ENCODE results near the gene MAD2L2. TPM values are rescaled to one million over a fixed set of nuclear protein-coding genes. Genes with fewer than 3 reads are reported as not detected.

MAD2L2 gene
- total RNA-seq, 1 experiment from 2014 or later = 283 TPM

- H3K4me3 Mint-ChIP-seq = no peak overlapping the region
- H3K27me3 Mint-ChIP-seq (ENCODE audit: low read depth) = no peaks in the 10 kb centered on the region; the same call in 1 of the 2 replicates
- ChIA-PET POLR2A (no interaction called here), CTCF (no interaction called here)
- ATAC-seq (no peak), DNase-seq (ENCODE audit: low spot score) (no peak)
- H3K4me1 Mint-ChIP-seq = no peaks in the 10 kb centered on the region
- H3K27ac Mint-ChIP-seq = no peak overlapping the region
- H3K9me3 Mint-ChIP-seq = no peaks in the 10 kb centered on the region
- H3K36me3 Mint-ChIP-seq = peaks cover 49% of the 10 kb centered on the region
- TF ChIP-seq ZNF532 (CRISPR knock-in tag; IDR thresholded peaks at IDR 0.05; ENCODE audit: borderline replicate concordance) (no peak), NFYB (CRISPR knock-in tag; conservative IDR thresholded peaks at IDR 0.05; ENCODE audit: low read depth) (no peak), GRHL2 (CRISPR knock-in tag; IDR thresholded peaks at IDR 0.05; ENCODE audit: insufficient replicate concordance, severe bottlenecking) (no peak), CBFB (CRISPR knock-in tag; IDR thresholded peaks at IDR 0.05; ENCODE audit: low read depth) (no peak), STAT6 (CRISPR knock-in tag; conservative IDR thresholded peaks at IDR 0.05; ENCODE audit: low read depth) (no peak), ATF2 (CRISPR knock-in tag; IDR thresholded peaks at IDR 0.05; ENCODE audit: borderline replicate concordance, low read depth) (no peak), PRRX2 (CRISPR knock-in tag; IDR thresholded peaks at IDR 0.05) (no peak), SP1 (CRISPR knock-in tag; conservative IDR thresholded peaks at IDR 0.05) (no peak), E2F1 (CRISPR knock-in tag; IDR thresholded peaks at IDR 0.05) (no peak), ZNF671 (CRISPR knock-in tag; IDR thresholded peaks at IDR 0.05) (no peak), PRDM15 (CRISPR knock-in tag; IDR thresholded peaks at IDR 0.05) (no peak), ZNF263 (CRISPR knock-in tag; IDR thresholded peaks at IDR 0.05; ENCODE audit: low read depth) (no peak), E2F4 (CRISPR knock-in tag; IDR thresholded peaks at IDR 0.05; ENCODE audit: borderline replicate concordance, low read depth) (no peak), ZNF317 (CRISPR knock-in tag; IDR thresholded peaks at IDR 0.05; ENCODE audit: borderline replicate concordance, low read depth) (no peak), ZNF281 (CRISPR knock-in tag; IDR thresholded peaks at IDR 0.05) (no peak), ZBTB43 (CRISPR knock-in tag; IDR thresholded peaks at IDR 0.05) (no peak), JAZF1 (CRISPR knock-in tag; IDR thresholded peaks at IDR 0.05) (no peak)
Observed at GRCh38 chr1:11670747-11671146, 10.2 kb downstream of the MAD2L2 start.
